Effector CD8-positive, alpha-beta T cell (primary cell): ENCODE measurements around the gene POU2AF1.
"Not testable (repeated sequence)": the region's sequence is repeated elsewhere in the genome, so short reads cannot be mapped to it uniquely, and the experiment has no call there.

Source experiments
- DNase-seq: peaks from one replicate; lab custom pipeline; 2025; lab: John Stamatoyannopoulos, UW

Gene POU2AF1

DNA sequence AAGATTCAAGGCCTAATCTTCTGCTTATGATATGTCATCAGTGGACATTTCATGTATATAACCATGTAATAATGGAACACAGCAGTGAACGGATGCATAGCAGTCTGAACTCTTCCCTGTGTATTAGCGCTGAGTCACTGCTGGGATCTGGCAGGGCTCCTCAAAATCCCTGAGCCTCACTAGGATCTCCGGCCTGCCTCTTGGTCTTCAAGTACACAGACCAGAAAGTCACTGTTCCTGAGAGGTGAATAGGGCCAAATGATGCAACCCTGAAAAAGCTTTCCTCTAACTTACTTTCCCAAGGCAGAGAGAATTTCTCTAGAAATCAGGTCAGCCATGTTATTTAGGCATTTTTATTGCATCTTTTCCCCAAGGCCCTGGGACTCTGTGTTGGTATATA lies 35.0 kb downstream of the POU2AF1 start:
- no peak for DNase-seq

DNA sequence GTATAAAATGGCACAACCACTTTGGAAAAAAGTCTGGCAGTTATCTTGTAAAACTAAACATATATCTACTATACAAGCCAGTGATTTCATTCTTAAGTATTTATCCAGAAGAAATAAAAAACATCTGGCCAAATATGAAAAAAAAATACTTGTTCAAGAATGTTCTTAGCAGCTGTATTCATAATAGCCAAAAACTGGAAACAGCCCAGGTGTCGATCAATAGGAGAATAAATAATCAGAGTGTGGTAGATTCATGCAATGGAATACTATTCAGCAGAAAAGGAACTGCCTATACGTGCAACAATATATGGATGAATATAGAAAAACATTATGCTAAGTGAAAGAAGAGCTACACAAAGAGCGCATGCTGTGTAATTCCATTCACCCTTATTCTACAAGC lies 36.7 kb downstream of the POU2AF1 start:
- no peak for DNase-seq

GRCh38 chr11:111339758-111340388 lies 39.2 kb downstream of the POU2AF1 start:
- no peak for DNase-seq

GRCh38 chr11:111336582-111337256 lies 42.4 kb downstream of the POU2AF1 start:
- no peak for DNase-seq

DNA sequence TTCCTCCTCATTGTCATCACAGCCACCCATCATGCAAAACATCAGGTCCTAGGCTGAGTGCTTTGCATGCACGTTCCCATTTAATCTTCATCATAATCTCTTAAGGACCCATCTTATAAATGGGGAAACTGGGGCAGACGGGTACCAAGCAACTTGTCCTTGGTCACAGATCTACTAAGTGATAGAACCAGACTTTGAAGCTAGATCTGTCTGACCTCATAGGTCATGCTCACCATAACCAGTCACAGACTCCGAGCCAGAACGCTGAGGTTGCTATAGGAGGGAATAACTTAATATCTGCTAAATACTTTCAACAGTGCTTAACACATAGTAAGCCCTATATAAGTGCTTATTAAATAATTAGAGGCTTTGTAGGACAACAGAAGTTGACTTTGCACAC lies 43.0 kb downstream of the POU2AF1 start:
- DNase-seq = no peak

DNA sequence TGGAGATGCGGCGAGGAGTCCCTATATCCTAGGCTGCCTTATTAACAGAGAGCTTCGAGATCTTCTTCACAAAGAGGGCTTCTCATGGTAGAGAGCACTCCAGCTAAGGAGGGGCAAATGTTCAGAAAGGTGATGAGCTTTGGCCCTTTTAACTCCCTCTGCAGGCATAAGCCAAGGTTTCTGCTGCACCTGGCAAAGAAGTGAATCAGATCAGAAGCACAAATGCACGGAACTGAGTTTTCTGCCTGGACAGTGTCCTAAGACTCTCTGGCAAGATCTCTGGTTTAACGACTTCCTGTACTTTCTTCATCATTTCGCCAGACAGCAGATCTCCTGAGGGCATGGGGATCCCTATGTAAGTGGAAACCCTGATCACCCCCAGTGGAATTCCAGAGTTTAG lies 43.5 kb downstream of the POU2AF1 start:
- DNase-seq = no peak

- no peak for DNase-seq
Measured at GRCh38 chr11:111334532-111335502, 44.3 kb downstream of the POU2AF1 start.

GRCh38 chr11:111331711-111332479 lies 47.2 kb downstream of the POU2AF1 start:
- no peak for DNase-seq

DNA sequence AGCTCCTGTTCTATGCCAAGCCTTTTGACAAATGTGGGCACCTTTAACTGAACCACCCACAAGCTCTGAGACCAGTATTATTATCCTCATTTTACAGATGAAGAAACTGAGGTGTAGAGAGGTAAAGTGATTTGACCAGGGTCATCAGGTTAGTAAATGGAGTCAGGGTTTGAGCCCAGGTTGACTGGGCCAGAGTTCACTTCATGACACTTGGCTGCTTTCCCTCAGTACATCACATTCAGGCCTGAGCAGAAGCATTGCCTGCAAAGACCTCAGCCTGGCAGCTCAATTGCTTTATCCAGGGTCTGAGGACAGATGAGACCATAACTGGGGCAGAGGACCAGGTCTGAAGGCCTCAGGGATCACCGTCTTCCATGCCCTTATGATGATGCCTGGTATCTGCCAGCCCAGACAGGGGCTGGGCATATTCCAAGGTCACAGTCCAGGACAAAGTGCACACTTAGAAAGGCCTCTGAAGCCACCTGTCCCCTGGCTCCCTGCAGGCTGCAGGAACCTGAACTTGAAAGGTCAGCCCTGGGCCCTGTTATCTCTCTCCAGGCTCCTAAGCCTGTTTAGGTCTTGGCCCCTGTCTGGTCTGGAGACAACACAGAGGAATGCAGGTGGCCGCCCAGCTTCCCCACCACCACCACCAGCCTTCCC lies 48.7 kb downstream of the POU2AF1 start:
- DNase-seq = no peak

- no peak for DNase-seq
Measured at GRCh38 chr11:111329306-111330204, 49.5 kb downstream of the POU2AF1 start.

DNA sequence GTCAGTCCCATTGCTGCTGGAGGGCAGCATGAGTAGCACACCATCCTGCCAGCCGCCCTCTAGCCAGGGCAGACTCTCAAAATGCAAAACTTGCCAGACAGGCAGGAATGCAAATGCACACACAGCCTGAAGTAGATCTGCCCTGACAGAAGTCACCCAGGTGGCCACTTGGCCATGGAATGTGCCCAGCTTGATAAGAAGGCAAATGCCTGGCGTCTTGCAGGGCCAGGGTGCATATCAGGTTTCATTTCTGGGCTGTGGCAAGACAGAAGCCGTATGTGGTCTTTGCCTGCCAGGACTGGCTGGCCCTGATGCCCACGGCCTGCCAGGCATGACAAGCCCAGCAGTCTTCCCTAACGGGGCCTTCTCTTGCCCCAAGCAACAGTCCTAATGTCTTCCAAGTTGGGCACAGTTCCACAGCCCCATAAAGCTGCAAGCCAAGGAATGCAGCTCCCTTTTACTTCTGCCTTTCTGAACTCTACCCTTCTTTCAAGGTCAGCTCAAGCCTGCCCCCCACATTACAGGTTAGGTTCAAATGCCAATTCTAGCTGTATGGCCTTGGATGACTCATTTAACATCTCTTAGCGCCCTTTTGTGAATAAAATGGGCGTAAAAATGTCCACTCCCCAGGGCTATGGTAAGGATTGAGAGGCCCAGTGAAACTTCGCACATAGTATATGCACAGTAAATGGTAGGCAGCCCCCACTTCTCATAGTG lies 51.0 kb downstream of the POU2AF1 start:
- no peak for DNase-seq

DNA sequence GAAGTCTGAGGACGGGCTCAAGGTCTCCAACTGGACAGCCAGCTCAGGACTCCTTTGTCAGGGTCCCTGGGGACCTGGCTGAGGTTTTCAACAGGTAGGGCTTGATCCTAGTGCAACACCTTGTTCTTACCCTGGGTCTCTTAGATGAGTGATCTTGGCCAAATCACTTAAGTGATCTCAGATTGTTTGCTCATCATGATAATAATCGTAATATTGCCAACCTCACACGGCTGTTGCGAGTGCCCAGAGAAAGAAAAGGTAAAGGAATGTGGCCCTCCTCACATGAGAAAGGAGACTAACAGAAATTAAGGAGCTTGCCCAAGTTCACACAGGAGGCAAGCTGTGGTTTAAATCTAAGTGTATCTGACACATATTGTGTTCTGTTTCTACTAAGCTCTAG lies 52.3 kb downstream of the POU2AF1 start:
- DNase-seq = no peak

GRCh38 chr11:111325259-111325658 lies 53.8 kb downstream of the POU2AF1 start:
- DNase-seq = no peak

- no peak for DNase-seq
Measured at GRCh38 chr11:111324277-111324720, 54.8 kb downstream of the POU2AF1 start.

DNA sequence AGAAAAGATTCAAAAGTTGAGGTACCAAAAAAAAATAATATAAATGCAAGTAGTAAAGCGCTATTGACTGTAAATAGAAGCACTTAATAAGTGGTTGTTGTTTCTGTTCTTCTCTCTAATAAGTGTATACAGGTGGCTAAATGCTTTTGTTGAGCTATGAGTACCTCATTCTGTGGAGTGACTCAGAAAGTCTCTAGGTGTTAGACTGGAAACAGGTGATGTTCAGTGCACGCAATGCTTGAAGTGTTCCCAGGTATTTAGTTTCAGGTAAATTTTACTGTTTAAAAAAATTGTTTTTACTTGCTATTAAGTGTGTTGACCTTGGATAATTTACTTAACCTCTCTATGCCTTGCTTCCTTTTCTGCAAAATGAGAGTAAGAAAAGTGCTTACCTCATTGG lies 56.5 kb downstream of the POU2AF1 start:
- no peak for DNase-seq

DNA sequence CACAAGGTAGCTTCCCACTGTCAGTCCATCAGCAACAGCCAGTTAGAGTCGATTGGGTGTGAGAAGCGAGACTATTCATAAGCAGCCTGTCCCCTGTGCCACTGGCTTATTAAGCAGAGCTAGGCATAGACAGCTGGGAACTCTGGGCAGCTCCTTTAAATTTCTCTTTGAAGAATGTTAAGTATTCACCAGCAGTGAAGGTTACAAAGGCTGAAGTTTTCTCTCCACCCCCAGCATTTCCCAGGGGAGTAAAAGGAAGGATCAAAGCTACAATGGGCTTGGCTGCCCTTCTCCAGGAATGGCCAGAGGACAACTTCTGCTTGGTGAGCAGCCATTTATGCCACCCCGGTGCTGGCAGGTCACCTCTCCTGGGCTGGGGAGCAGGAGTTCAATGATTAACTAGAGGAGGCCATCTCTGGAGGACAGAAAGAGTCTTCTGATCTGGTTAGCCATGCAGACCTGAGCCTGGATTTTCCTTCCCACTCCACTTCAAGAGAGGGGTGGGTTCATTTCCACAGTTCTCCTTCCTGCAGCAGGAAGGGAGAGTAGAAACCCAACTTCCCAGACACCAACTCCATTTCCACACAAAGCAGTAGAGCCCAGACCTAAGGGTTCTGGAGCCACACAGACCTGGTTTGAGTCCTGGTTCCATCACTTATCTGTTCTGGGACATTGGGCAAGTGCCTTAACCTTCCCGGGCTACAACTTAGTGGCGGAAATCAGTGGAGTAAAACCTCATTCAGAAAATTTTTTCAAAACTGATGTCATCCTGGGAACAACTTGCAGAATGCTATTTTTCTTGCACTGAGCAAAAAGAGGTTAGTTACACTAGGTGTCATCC lies 58.1 kb downstream of the POU2AF1 start:
- no peak for DNase-seq

GRCh38 chr11:111320199-111320598 lies 58.9 kb downstream of the POU2AF1 start:
- DNase-seq = not testable (repeated sequence)

DNA sequence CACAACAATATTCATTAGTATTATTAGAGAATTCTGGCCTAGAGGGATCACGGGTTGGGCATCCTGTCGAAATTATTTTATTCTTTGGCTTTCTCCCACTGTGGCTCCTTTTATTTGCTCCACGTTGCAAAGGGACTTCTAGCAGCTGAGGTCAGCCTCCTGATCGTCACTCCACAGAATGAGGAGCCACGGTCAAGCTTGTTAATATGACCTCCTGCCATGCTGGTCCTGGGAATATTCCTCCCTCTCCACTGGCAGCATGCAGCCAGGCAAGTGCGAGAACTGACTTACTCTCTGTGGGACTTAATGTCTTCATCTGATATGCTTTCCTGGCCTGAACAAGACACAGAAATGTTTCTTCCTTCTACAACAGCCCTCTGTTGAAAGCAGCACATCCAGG lies 59.8 kb downstream of the POU2AF1 start:
- DNase-seq = no peak

DNA sequence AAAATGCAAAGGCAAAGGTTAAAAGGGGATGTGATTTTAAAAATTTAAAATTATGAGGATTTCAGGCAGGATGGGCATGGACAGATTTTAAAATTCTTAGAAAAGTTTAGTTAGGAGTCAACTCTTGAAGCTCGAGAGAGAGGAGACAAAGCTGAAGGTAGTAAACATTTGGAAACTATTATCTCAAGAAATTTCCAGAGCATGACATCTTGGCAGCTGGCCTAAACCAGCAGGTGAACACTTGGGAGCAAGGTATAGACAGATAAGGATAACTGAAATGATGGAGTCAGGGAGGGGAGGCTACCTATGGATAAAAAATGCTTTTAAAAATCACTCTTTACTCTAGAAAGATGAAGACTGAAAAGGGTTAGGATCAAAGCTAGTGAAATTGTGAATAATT lies 67.0 kb downstream of the POU2AF1 start:
- DNase-seq = no peak
